GM23338 (cell line): ENCODE results near the gene ANXA6. TPM values are rescaled to one million over a fixed set of nuclear protein-coding genes. Genes with fewer than 3 reads are reported as not detected.

Source experiments
- CREB1 ChIP-seq: fragments of 250-450 bp; sonication (Bioruptor Pico); IDR thresholded peaks from 2 replicates; pipeline ENCODE4 v1.5.0; 2020; ENCODE audit warnings: low read depth, mild to moderate bottlenecking, moderate library complexity
- JUNB ChIP-seq: IDR thresholded peaks from one replicate; pipeline ENCODE4 v1.6.1; 2016; ENCODE audit warnings: antibody characterized with exemption; ENCODE audit not compliant: unreplicated experiment
- STAT1 ChIP-seq: IDR thresholded peaks from one replicate; pipeline ENCODE4 v1.6.1; 2016; ENCODE audit warnings: antibody characterized with exemption; ENCODE audit not compliant: unreplicated experiment
- ZNF114 ChIP-seq: fragments of 250-450 bp; sonication (Bioruptor Pico); IDR thresholded peaks from 2 replicates; pipeline ENCODE4 v1.5.0; 2020; ENCODE audit warnings: mild to moderate bottlenecking, moderate library complexity
- polyA plus RNA-seq: library from polyadenylated mRNA; unstranded; fragments of >200 nt; fragmentation: Nextera tagmentation; extraction: Ambion mirVana; gene quantifications from 2 replicates; pipeline ENCODE4 v1.2.1, GENCODE V29; 2016
- total RNA-seq: library from RNA; depleted of rRNA; stranded (reverse); fragments of >200 nt; shearing (Covaris generic); gene quantifications from 2 replicates; pipeline ENCODE4 v1.2.3, GENCODE V29; 2014
- TF ChIP-seq, protein P1 (sequence below): fragments of 250-450 bp; sonication (Bioruptor Pico); IDR thresholded peaks from 2 replicates; pipeline ENCODE4 v1.5.0; 2020; ENCODE audit warnings: mild to moderate bottlenecking, moderate library complexity
- TF ChIP-seq, protein P2 (sequence below): IDR thresholded peaks from one replicate; pipeline ENCODE4 v1.6.1; 2018; ENCODE audit warnings: antibody characterized with exemption; ENCODE audit not compliant: unreplicated experiment

The ANXA6 gene
- total and polyA plus RNA-seq, 2 experiments from 2014 or later = 26.5 to 110 TPM

DNA sequence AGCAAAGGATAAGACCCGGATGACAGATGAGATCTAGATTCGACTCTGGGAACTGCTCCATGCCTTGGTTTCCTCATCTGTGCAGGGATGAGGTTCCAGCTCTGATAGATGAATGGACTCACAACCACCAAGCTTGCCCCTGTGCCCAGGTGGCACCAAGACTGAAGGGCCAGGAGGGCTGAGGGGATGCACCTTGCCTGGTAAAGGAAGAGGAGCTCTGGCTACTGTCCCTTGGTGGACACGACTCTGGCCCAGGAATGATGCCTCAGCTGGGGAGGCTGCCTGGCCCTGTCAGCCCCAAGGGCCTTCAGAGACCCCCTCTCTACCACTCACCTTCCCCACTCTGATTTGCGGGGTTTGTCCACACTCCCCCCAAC is 24.9 kb upstream of the ANXA6 start (continued):
- TF ChIP-seq, protein P1, sequence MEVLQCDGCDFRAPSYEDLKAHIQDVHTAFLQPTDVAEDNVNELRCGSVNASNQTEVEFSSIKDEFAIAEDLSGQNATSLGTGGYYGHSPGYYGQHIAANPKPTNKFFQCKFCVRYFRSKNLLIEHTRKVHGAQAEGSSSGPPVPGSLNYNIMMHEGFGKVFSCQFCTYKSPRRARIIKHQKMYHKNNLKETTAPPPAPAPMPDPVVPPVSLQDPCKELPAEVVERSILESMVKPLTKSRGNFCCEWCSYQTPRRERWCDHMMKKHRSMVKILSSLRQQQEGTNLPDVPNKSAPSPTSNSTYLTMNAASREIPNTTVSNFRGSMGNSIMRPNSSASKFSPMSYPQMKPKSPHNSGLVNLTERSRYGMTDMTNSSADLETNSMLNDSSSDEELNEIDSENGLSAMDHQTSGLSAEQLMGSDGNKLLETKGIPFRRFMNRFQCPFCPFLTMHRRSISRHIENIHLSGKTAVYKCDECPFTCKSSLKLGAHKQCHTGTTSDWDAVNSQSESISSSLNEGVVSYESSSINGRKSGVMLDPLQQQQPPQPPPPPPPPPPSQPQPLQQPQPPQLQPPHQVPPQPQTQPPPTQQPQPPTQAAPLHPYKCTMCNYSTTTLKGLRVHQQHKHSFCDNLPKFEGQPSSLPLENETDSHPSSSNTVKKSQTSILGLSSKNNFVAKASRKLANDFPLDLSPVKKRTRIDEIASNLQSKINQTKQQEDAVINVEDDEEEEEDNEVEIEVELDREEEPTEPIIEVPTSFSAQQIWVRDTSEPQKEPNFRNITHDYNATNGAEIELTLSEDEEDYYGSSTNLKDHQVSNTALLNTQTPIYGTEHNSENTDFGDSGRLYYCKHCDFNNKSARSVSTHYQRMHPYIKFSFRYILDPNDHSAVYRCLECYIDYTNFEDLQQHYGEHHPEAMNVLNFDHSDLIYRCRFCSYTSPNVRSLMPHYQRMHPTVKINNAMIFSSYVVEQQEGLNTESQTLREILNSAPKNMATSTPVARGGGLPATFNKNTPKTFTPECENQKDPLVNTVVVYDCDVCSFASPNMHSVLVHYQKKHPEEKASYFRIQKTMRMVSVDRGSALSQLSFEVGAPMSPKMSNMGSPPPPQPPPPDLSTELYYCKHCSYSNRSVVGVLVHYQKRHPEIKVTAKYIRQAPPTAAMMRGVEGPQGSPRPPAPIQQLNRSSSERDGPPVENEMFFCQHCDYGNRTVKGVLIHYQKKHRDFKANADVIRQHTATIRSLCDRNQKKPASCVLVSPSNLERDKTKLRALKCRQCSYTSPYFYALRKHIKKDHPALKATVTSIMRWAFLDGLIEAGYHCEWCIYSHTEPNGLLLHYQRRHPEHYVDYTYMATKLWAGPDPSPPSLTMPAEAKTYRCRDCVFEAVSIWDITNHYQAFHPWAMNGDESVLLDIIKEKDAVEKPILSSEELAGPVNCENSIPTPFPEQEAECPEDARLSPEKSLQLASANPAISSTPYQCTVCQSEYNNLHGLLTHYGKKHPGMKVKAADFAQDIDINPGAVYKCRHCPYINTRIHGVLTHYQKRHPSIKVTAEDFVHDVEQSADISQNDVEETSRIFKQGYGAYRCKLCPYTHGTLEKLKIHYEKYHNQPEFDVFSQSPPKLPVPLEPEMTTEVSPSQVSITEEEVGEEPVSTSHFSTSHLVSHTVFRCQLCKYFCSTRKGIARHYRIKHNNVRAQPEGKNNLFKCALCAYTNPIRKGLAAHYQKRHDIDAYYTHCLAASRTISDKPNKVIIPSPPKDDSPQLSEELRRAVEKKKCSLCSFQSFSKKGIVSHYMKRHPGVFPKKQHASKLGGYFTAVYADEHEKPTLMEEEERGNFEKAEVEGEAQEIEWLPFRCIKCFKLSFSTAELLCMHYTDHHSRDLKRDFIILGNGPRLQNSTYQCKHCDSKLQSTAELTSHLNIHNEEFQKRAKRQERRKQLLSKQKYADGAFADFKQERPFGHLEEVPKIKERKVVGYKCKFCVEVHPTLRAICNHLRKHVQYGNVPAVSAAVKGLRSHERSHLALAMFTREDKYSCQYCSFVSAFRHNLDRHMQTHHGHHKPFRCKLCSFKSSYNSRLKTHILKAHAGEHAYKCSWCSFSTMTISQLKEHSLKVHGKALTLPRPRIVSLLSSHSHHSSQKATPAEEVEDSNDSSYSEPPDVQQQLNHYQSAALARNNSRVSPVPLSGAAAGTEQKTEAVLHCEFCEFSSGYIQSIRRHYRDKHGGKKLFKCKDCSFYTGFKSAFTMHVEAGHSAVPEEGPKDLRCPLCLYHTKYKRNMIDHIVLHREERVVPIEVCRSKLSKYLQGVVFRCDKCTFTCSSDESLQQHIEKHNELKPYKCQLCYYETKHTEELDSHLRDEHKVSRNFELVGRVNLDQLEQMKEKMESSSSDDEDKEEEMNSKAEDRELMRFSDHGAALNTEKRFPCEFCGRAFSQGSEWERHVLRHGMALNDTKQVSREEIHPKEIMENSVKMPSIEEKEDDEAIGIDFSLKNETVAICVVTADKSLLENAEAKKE (CRISPR knock-in tag) = no peak
- TF ChIP-seq, protein P2, sequence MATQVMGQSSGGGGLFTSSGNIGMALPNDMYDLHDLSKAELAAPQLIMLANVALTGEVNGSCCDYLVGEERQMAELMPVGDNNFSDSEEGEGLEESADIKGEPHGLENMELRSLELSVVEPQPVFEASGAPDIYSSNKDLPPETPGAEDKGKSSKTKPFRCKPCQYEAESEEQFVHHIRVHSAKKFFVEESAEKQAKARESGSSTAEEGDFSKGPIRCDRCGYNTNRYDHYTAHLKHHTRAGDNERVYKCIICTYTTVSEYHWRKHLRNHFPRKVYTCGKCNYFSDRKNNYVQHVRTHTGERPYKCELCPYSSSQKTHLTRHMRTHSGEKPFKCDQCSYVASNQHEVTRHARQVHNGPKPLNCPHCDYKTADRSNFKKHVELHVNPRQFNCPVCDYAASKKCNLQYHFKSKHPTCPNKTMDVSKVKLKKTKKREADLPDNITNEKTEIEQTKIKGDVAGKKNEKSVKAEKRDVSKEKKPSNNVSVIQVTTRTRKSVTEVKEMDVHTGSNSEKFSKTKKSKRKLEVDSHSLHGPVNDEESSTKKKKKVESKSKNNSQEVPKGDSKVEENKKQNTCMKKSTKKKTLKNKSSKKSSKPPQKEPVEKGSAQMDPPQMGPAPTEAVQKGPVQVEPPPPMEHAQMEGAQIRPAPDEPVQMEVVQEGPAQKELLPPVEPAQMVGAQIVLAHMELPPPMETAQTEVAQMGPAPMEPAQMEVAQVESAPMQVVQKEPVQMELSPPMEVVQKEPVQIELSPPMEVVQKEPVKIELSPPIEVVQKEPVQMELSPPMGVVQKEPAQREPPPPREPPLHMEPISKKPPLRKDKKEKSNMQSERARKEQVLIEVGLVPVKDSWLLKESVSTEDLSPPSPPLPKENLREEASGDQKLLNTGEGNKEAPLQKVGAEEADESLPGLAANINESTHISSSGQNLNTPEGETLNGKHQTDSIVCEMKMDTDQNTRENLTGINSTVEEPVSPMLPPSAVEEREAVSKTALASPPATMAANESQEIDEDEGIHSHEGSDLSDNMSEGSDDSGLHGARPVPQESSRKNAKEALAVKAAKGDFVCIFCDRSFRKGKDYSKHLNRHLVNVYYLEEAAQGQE = no peak
- TF ChIP-seq CREB1 (CRISPR knock-in tag) (no peak), JUNB (no peak), STAT1 (no peak), ZNF114 (CRISPR knock-in tag) (no peak)
